Activated naive CD8-positive, alpha-beta T cell treated with anti-CD3 and anti-CD28 coated beads, Interleukin-2, amount 50 U/mL, for 24 hours (primary cell): ENCODE data around the gene ATP1A4.

Source experiments
- ATAC-seq: fragments of 150-1000 bp; cut with Tn5 transposase; one replicate; pipeline ENCODE4 v1.10.0; 2021
- DNase-seq: peaks from one replicate; pipeline ENCODE4 v3.0.0; 2021
- H3K27ac Mint-ChIP-seq: one replicate; pipeline ENCODE4 v1.8.0; 2021; ENCODE audit warnings: mild to moderate bottlenecking, mixed read lengths
- H3K27me3 Mint-ChIP-seq: one replicate; pipeline ENCODE4 v1.8.0; 2021; ENCODE audit warnings: mixed read lengths
- H3K36me3 Mint-ChIP-seq: one replicate; pipeline ENCODE4 v1.8.0; 2021; ENCODE audit warnings: low read depth, mixed read lengths
- H3K4me1 Mint-ChIP-seq: one replicate; pipeline ENCODE4 v1.8.0; 2021; ENCODE audit warnings: mixed read lengths
- H3K4me3 Mint-ChIP-seq: one replicate; pipeline ENCODE4 v1.8.0; 2021; ENCODE audit warnings: mild to moderate bottlenecking, moderate library complexity, mixed read lengths
- H3K9me3 Mint-ChIP-seq: one replicate; pipeline ENCODE4 v1.8.0; 2021; ENCODE audit warnings: mixed read lengths

ATP1A4 gene

GRCh38 chr1:160167056-160167455 is 15.7 kb downstream of the ATP1A4 start:
- DNase-seq: no peak
- Mint-ChIP-seq H3K4me1 (peaks cover 38% of the 10 kb centered on the region), H3K9me3 (no peaks in the 10 kb centered on the region), H3K27ac (no peak overlapping the region), H3K4me3 (no peak overlapping the region), H3K36me3 (no peaks in the 10 kb centered on the region), H3K27me3 (peaks cover 15% of the 10 kb centered on the region)
- no peak for ATAC-seq

DNA sequence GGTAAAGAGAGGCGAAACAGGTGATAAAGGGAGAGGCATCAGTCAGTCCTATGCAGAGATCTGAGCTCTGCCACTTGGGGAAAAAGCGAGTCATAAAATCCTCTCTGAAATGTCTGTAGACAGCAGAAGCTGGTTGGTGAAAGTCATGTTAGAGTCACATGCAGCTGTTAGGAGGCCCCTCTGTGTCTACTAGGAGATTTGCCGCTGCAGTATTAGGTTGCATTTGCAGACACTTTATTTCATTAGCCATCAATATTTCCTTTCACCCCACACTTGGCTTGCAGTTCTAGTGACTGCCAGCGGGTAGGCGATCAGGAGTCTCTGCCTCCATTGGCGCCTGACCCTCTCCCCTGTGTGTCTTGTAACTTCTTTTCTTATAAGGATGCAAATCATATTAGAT is 16.2 kb downstream of the ATP1A4 start:
- H3K36me3 Mint-ChIP-seq: no peaks in the 10 kb centered on the region
- ATAC-seq (peak; percentile 91), DNase-seq (no peak)
- no peaks in the 10 kb centered on the region for H3K9me3 Mint-ChIP-seq
- H3K27me3 Mint-ChIP-seq: peaks cover 16% of the 10 kb centered on the region
- no peak overlapping the region for H3K27ac Mint-ChIP-seq
- peaks cover 38% of the 10 kb centered on the region for H3K4me1 Mint-ChIP-seq
- no peak overlapping the region for H3K4me3 Mint-ChIP-seq

- DNase-seq (no peak), ATAC-seq (no peak)
- Mint-ChIP-seq H3K4me1 (peaks cover 38% of the 10 kb centered on the region), H3K4me3 (no peak overlapping the region), H3K27me3 (peaks cover 16% of the 10 kb centered on the region), H3K36me3 (no peaks in the 10 kb centered on the region), H3K27ac (no peak overlapping the region), H3K9me3 (no peaks in the 10 kb centered on the region)
Observed at GRCh38 chr1:160168016-160168415, 16.6 kb downstream of the ATP1A4 start.

- no peak overlapping the region for H3K27ac Mint-ChIP-seq
- H3K27me3 Mint-ChIP-seq: peaks cover 16% of the 10 kb centered on the region
- no peak overlapping the region for H3K4me3 Mint-ChIP-seq
- H3K36me3 Mint-ChIP-seq: no peaks in the 10 kb centered on the region
- peaks cover 38% of the 10 kb centered on the region for H3K4me1 Mint-ChIP-seq
- ATAC-seq: no peak
- H3K9me3 Mint-ChIP-seq: no peaks in the 10 kb centered on the region
- DNase-seq: no peak
Observed at GRCh38 chr1:160168609-160169369, 17.4 kb downstream of the ATP1A4 start.

DNA sequence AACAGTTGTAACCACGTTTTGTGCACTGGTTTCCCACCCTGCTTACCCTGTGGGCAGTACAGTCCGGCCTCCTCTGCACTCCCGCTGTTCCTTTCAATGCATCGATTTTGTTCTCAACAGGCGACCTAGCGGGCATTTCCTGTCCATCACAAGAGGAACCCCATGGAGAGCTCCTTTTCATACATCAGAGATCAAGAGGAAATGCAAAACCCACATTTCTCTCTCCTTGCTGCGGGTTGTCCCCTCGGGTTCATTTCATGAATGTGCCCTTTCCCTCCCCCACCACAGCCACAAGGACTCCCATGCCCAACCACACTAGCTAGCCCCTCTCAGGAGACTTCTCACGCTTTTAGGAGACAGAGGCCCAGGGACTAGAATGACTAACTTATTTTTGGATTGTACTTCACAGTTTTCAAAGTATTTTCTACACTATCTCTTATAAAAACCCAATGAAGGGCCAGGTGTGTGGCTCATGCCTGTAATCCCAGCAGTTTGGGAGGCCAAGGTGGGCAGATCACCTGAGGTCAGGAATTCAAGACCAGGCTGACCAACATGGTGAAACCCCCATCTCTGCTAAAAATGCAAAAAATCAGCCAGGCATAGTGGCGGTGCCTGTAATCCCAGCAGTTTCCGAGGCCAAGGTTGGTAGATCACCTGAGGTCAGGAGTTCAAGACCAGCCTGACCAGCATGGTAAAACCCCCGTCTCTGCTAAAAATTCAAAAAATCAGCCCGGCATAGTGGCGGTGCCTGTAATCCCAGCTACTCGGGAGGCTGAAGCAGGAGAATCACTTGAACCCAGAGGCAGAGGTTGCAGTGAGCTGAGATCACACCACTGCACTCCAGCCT is 18.4 kb downstream of the ATP1A4 start:
- ATAC-seq: peak; percentile 65
- Mint-ChIP-seq H3K9me3 (no peaks in the 10 kb centered on the region), H3K4me1 (peaks cover 38% of the 10 kb centered on the region), H3K27me3 (peaks cover 18% of the 10 kb centered on the region), H3K27ac (peak overlapping the region; percentile 37), H3K4me3 (no peak overlapping the region), H3K36me3 (no peaks in the 10 kb centered on the region)
- DNase-seq: peak; percentile 60

GRCh38 chr1:160171354-160171753 is 20.0 kb downstream of the ATP1A4 start:
- Mint-ChIP-seq H3K4me1 (peaks cover 33% of the 10 kb centered on the region), H3K4me3 (no peak overlapping the region), H3K36me3 (no peaks in the 10 kb centered on the region), H3K9me3 (no peaks in the 10 kb centered on the region), H3K27me3 (peaks cover 15% of the 10 kb centered on the region), H3K27ac (no peak overlapping the region)
- DNase-seq: no peak
- ATAC-seq: no peak

GRCh38 chr1:160171980-160172379 is 20.6 kb downstream of the ATP1A4 start:
- H3K9me3 Mint-ChIP-seq: no peaks in the 10 kb centered on the region
- peaks cover 32% of the 10 kb centered on the region for H3K4me1 Mint-ChIP-seq
- H3K27ac Mint-ChIP-seq: no peak overlapping the region
- no peak overlapping the region for H3K4me3 Mint-ChIP-seq
- DNase-seq (no peak), ATAC-seq (no peak)
- peaks cover 12% of the 10 kb centered on the region for H3K27me3 Mint-ChIP-seq
- no peaks in the 10 kb centered on the region for H3K36me3 Mint-ChIP-seq

GRCh38 chr1:160177231-160177630 is 25.8 kb downstream of the ATP1A4 start:
- peak; percentile 75 for ATAC-seq
- H3K27me3 Mint-ChIP-seq: peaks cover 15% of the 10 kb centered on the region
- no peak overlapping the region for H3K4me3 Mint-ChIP-seq
- no peaks in the 10 kb centered on the region for H3K36me3 Mint-ChIP-seq
- H3K9me3 Mint-ChIP-seq: no peaks in the 10 kb centered on the region
- no peak overlapping the region for H3K27ac Mint-ChIP-seq
- no peak for DNase-seq
- peaks cover 7% of the 10 kb centered on the region for H3K4me1 Mint-ChIP-seq

DNA sequence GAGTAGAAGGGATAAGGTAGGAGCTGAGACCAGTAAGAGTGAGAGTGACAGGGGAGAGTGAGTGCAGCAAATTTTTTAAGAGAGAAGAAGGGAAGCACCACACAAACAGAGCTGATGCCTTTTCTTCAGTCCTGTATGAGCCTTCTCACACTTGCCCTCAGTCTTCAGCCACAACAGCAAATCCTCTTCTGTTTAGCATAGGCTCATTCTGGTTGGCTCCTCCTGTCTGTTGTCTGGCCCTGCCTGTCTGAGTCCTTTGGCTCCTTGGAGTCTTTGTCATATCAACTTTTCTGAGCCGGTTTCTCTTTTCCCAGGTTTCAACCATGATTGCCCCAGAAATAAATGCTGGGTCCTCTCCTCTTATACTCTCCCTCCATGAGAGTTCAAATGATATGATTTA is 26.3 kb downstream of the ATP1A4 start:
- Mint-ChIP-seq H3K4me3 (no peak overlapping the region), H3K36me3 (no peaks in the 10 kb centered on the region), H3K4me1 (peaks cover 7% of the 10 kb centered on the region), H3K9me3 (no peaks in the 10 kb centered on the region), H3K27ac (no peak overlapping the region), H3K27me3 (peaks cover 15% of the 10 kb centered on the region)
- DNase-seq (no peak), ATAC-seq (no peak)

- peaks cover 15% of the 10 kb centered on the region for H3K27me3 Mint-ChIP-seq
- no peak overlapping the region for H3K4me3 Mint-ChIP-seq
- DNase-seq: no peak
- H3K9me3 Mint-ChIP-seq: no peaks in the 10 kb centered on the region
- H3K27ac Mint-ChIP-seq: no peak overlapping the region
- H3K36me3 Mint-ChIP-seq: no peaks in the 10 kb centered on the region
- no peak for ATAC-seq
- peaks cover 7% of the 10 kb centered on the region for H3K4me1 Mint-ChIP-seq
Observed at GRCh38 chr1:160178731-160179130, 27.3 kb downstream of the ATP1A4 start.

DNA sequence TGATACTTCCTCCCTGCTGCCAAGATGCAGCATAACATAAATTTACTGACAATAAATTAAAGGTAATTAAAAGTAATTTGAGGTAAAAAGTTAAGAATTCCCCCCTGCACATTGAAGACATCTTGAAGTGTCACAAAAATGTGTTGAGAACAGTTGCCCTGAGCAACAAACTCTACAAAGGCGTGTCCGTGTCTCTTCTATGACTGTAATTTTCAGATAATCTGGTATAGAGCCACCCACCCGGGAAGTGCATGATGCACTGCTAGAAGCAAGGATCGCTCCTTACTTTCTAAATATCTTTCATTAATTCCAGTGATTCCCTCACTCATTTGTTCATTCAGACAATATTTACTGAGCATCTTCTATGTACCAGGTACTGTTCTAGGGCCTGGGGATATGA is 27.9 kb downstream of the ATP1A4 start:
- Mint-ChIP-seq H3K27me3 (peaks cover 14% of the 10 kb centered on the region), H3K9me3 (no peaks in the 10 kb centered on the region)
- DNase-seq: no peak

DNA sequence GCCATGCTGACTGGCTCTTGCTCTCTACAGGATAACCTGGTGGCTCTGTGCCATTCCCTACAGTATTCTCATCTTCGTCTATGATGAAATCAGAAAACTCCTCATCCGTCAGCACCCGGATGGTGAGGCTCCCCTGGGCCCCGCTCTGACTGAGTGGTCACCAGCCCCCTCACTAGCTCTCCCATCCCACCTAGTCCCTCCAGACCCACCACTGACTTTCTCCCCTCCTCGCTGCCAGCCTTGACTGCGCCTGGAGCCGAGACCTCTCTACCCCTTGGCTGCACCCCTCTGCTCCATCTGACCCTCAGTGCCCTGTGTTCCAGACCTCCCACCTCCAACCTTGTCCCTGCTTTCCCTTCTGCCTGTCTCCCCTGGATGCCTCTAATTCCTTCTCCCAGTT is 34.8 kb downstream of the ATP1A4 start:
- peaks cover 5% of the 10 kb centered on the region for H3K27me3 Mint-ChIP-seq
- H3K9me3 Mint-ChIP-seq: no peaks in the 10 kb centered on the region
- no peak for DNase-seq
- H3K36me3 Mint-ChIP-seq: no peaks in the 10 kb centered on the region
- H3K27ac Mint-ChIP-seq: no peak overlapping the region
- no peaks in the 10 kb centered on the region for H3K4me1 Mint-ChIP-seq
- ATAC-seq: no peak
- H3K4me3 Mint-ChIP-seq: no peak overlapping the region

More for the DNA sequence above, 27.9 kb downstream of the ATP1A4 start:
- Mint-ChIP-seq H3K4me1 (peaks cover 7% of the 10 kb centered on the region), H3K27ac (no peak overlapping the region), H3K36me3 (no peaks in the 10 kb centered on the region), H3K4me3 (no peak overlapping the region)
- ATAC-seq: no peak

DNA sequence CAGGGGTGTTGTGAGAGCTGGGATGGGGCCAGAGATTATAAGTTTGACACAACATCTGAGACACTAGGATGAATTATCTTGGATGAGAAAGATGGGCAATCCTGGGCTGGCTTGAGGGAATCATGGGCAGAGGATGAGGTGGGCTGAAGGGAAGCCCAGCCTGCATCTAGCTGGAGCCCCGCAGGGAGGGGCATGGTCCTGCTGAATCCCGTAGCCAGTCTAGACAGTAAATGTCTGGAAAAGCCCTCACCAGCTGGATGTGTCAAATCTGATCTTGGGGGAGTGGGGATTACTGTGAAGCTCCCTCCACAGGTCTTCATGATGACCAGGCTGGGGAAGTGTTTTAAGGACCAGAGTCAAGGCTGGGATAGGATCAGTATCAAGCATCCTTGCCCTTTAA is 35.3 kb downstream of the ATP1A4 start:
- Mint-ChIP-seq H3K36me3 (no peaks in the 10 kb centered on the region), H3K27me3 (peaks cover 5% of the 10 kb centered on the region), H3K27ac (no peak overlapping the region), H3K4me3 (no peak overlapping the region), H3K4me1 (no peaks in the 10 kb centered on the region), H3K9me3 (no peaks in the 10 kb centered on the region)
- no peak for ATAC-seq
- no peak for DNase-seq

GRCh38 chr1:160187407-160187806 is 36.0 kb downstream of the ATP1A4 start:
- Mint-ChIP-seq H3K36me3 (no peaks in the 10 kb centered on the region), H3K9me3 (no peaks in the 10 kb centered on the region), H3K27ac (no peak overlapping the region), H3K4me1 (no peaks in the 10 kb centered on the region), H3K27me3 (peaks cover 5% of the 10 kb centered on the region), H3K4me3 (no peak overlapping the region)
- DNase-seq (no peak), ATAC-seq (no peak)

DNA sequence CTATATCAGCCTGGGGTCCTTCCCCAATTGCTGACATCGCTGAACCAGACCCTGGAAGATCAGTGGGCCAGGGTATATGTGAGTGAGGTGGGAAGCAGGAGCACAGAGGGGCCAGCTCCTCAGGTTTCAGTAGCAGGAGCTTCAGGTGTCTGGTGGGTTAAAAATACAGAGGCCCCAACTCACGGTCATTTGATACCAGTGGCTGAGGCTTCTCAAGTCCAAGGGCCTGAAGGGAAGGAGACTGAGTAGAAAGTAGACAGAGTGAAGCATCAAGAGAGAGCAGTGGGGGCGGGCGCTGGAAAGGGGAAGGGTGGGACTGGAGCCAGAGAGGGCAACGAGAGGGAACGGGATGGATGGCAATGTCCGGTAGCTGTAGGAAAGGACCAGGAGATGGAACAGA is 36.9 kb downstream of the ATP1A4 start:
- Mint-ChIP-seq H3K4me1 (no peaks in the 10 kb centered on the region), H3K9me3 (no peaks in the 10 kb centered on the region), H3K4me3 (no peak overlapping the region), H3K27me3 (peaks cover 5% of the 10 kb centered on the region), H3K27ac (no peak overlapping the region), H3K36me3 (no peaks in the 10 kb centered on the region)
- DNase-seq: no peak
- no peak for ATAC-seq
